VCaP (cell line): ENCODE data around the gene PAX5.
A peak's percentile ranks its signal among the peaks of the same experiment; 100 is the strongest.

ENCODE experiments used
- H3K27ac ChIP-seq: fragments of 450-650 bp; 2 replicates; pipeline ENCODE4 v1.5.1; 2017
- TF ChIP-seq, protein P1 (sequence below): fragments of 450-650 bp; conservative IDR thresholded peaks from 2 replicates; pipeline ENCODE4 v1.5.1; 2017; ENCODE audit warnings: mild to moderate bottlenecking, moderate library complexity

Gene PAX5

DNA sequence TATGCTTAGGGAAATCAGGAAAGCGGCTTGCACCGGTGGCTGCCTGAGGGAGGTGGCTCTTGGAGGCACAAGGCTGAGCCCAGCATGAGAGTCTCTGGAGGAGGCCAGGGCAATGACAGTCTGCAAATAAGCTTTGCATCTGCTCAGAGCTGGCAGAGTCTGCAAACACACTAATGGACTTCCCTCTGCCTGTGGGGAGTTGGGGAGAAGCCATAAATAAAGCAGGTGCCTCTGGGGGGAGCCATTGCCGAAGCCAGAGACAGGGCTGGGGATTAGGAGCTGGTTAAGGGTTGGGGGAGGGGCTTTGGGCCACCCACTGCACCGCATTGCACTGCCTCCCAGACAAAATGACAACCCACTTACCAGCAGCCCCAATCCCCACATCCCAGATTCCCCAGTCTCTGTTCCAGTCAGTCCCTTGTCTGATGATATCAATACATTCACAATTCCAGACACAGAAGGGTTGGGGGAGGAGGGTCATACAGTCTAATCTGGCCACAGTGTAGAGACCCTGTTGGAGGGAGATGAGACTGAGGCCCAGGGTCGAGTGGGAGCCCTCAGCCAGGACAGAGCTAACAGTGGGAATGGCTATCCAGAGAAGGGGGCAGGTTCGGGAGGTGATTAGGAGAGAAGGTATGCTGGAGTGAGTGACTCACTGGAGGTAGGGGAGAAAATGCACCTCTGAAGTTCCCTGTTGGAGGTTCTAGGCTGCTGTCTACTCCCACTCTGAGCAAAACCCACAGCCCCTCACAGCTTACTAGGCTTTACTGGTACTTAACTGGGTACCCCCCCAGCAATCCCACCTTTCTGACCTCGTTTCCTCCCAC lies 53.7 kb downstream of the PAX5 start:
- no peak overlapping the region for H3K27ac ChIP-seq
- TF ChIP-seq, protein P1, sequence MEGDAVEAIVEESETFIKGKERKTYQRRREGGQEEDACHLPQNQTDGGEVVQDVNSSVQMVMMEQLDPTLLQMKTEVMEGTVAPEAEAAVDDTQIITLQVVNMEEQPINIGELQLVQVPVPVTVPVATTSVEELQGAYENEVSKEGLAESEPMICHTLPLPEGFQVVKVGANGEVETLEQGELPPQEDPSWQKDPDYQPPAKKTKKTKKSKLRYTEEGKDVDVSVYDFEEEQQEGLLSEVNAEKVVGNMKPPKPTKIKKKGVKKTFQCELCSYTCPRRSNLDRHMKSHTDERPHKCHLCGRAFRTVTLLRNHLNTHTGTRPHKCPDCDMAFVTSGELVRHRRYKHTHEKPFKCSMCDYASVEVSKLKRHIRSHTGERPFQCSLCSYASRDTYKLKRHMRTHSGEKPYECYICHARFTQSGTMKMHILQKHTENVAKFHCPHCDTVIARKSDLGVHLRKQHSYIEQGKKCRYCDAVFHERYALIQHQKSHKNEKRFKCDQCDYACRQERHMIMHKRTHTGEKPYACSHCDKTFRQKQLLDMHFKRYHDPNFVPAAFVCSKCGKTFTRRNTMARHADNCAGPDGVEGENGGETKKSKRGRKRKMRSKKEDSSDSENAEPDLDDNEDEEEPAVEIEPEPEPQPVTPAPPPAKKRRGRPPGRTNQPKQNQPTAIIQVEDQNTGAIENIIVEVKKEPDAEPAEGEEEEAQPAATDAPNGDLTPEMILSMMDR = no peak

DNA sequence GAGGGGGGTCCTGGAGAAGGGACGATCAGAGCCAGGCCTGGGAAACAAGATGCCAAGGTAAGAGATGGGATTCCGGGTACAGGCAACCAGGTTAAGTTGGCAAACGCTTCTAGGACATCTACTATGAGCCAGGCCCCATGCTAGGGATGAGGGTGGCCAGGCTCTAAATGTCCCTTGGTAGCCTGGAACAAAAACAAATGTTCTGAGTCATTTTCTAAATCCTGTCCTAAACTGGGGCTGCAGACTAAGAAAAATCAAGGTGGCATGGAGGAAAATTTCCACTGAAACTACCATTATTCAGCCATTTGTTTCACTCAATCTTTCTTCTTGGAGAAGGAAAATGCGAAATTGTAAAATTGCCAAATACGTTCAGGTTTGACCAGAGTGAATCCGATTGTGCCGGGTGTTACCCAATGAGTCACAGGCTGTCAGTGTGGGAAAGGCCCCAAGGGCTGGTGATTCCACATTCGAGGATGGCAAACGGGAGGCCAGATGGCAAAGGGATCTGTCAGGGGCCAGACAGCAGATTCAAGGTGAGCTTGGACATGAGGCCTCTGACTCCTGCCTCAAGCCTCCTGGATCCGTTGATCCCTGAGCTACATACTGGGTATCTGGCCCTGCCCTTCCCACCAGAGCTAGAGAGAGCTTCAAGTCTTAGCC lies 57.6 kb downstream of the PAX5 start:
- no peak overlapping the region for H3K27ac ChIP-seq
- TF ChIP-seq, protein P1 = no peak

DNA sequence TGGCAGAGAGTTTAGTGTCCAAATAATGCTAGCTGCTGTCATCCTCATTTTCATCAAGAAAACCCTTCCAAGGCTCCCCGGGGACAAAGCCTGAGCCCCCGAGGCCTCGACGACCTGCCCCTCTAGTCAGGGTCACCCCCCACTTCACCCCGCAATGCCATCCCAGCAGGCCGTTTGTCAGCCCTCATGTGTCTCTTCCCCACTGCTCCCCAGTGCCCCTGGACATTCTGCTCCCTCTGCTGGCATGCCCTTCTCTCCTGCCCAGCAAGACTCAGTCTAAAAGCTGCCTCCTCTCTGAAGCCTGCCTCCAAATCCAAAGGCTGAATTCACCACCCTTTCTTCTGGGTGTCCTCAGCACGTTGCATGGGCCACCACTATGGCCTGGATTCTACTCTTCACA lies 59.3 kb downstream of the PAX5 start:
- H3K27ac ChIP-seq = no peak overlapping the region
- TF ChIP-seq, protein P1 = 0 out of 2 replicates have a peak, but pooled peaks have one; percentile 30

DNA sequence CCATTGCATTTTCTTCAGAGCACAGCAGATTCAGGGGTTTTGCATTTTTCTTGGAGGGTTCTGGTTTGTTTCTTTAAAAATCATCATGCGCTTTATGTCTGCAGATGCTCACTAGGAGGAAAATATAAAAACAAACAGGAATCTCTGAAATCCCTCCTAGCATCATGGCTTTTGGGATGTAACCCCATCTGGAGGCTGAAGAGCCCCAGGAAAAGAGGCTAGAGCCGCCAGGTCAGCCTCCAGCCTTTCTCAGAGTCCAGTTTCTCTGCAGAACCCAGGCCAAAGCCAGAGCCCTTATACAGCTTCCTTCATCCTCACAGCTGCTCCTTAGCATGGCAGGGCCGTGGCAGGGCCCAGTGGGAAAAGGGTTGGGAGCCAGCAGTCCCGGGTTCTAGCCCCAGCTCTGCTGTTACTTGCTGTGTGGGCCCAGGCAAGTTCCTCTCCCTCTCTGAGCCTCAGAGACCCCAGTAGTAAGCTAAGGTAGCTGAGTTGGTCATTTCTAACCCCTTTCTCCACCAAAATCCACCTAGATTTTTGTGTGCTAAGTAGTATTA lies 62.1 kb downstream of the PAX5 start:
- TF ChIP-seq, protein P1 = no peak
- H3K27ac ChIP-seq = no peak overlapping the region

DNA sequence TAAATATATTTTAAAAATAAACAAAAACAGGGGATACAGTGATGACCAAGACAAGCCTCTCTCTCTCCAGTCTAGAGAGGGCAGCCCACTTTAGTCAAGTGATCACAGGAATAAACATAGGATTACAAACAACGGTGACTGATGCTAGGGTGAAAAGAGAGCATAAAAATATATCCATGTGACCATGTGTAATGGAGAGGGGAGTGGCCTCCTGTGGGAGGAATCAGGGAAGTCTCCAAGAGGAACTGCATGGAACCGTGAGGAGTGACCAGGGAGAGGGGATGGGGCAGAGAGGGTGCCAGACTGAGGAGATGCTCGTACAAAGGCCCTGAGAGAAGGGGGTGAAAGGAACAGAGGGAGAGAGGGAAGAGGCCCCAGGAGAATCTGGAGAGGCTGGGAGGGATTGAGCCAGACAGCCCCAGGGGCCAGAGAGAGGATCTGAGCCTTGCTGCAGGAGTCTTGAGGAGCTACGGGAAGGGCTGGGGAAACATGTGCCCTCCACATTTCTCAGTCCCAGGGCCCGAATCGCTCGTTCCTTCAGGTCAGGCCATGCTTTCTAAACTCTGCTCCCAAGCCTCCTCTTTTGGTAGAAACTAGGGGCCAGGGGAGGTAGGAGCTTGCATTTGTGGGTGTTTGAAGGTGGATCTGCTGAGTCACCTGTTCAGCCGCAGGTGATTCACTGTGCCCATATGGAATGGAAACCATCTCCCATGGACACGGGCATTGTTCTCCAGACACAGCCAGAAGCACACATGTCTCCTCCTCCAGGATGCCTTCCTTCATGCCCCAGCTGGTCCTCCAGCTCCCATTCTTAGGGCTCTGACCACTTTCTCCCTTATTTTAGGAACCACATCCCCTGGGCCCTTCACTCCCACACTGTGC lies 63.8 kb downstream of the PAX5 start:
- H3K27ac ChIP-seq = no peak overlapping the region
- TF ChIP-seq, protein P1 = no peak

DNA sequence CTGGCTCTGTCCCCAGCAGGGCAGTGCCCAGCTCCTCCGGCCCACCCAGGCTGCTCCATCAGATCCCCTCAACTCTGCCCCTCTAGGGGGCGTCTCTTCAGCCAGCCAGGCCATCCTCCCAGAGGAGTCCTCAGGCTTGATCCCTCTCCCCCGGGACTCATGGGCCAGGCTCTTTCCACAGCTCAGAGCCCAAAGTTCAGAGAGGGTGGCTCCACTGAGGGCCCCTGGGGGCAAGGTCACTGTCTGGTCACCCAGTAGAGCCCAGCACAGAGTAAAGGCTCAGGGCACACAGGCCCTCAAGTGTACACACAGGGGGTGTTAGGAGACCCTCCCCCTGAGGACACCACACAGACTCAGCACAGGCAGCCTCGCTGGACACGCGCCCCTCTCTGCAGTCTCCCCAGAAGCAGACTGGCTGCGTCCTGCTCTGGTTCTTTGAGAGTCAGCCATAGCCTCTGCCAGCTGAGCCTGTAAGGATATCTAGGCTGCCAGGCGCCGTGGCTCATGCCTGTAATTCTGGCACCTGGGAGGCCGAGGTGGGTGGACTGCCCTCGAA lies 64.8 kb downstream of the PAX5 start:
- no peak overlapping the region for H3K27ac ChIP-seq
- TF ChIP-seq, protein P1 = no peak
